Hematopoietic multipotent progenitor cell treated with erythropoietin and hydrocortisone succinate and interleukin-3 and kit ligand, for 15 days (in vitro differentiated cells): ENCODE data around the gene OTX1.
"Not testable (repeated sequence)": the region's sequence is repeated elsewhere in the genome, so short reads cannot be mapped to it uniquely, and the experiment has no call there.

Experiments used
- DNase-seq: peaks from one replicate; pipeline ENCODE4 v3.0.0-alpha.2; 2015; ENCODE audit warnings: low spot score

The OTX1 gene

DNA sequence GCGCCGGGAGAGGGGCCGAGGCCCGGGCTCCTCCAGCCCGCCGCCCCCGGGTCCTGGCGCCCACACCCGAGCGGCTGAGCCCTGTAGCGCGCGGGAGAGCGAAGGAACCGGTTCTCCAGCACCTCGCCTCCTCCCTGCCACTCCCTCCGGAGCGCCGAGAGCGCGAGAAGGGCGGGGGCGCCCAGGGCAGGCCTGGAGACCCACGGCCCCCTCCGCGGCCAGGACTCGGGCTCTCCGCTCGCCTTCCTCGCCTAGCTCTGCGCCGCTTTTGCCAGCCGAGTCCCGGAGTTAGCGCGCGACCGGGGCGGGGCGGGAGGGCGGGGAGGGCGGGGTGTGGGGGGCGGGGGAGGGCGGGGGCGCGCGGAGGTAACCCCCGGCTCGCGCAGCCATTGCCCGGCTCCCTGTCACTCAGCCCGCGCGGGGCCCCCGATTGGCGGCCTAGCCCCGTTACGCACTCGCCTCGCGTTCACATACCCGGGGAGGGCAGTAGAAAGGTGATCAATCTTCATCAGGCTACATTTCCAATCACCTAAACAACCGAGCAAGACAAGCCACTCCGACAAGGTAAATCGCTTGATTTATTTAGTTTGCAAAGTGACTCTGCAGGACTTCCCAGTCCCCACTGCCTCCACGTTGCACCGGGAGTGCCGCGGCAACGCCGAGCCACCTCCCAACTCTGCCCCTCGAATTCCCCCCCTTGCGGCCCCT is at the start of gene OTX1:
TSS of gene OTX1 (plus strand) at position 497 of the 708 bp plus-strand sequence. CDS start 2,161 bp downstream, outside the sequence.
- DNase-seq: no peak

DNA sequence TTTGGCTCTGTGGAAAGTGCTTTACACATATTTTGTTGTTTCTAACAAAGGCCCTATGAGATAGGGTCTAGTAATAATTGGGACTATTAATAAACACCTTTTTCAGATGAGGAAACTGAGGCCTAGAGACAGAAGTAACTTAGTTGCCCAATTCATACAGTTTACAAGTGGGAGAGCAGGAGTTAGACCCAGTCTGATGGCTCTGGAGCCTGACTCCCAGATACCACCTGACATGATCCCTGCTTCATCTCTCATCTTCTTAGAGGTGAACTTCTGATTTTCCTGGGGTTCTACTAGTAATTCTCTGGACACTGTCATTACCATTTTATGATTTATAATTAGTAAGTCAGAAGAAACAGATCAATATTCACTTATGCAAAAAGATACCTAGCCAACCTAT is 49.1 kb upstream of the OTX1 start:
- no peak for DNase-seq

DNA sequence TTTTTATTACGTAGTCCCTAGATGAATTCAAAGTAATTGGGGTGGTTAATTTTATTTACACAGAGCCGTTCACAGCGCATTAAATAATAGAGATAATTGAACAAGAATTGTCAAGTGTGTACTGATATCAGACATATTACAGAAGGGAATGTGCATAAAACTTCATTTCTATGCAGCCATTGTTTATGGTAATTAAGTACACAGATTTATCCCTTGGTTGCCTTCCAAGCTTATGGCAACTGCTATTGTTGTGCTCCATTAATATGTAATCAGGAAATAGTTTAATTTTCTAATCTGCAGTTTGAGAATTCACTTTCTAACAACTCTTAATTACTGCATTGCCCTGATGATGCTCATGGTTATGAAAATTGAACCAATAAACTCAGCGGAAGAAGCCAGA is 47.3 kb upstream of the OTX1 start:
- DNase-seq: no peak

DNA sequence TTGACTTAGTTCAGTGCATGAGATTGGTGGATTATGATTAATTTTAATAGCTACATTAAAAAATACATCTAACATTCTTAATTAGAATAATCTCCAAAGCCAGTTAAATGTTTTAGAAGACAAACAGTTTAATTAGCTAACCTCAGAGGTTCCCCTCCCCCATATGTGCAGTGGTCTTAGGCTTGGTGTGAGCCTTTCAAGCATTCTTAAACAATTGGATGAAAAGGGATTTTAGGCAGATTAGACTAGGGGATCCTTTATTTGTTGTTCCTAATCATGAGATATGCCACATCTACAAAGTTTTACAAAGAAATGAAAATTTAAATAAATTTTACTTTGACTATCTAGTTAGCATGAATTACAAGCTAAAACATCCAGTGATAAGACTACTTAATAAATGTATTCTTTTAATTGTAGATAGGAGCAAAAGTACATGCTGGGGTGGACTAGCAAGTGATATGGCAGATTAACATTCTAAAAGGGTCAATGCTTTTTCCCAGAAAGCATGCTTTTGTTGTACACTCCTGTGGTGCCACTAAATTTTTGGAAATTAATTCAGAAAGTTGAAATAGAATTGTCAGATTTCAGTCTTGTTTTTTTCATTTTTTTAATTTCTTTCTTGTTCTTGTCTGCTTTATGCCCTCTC is 42.7 kb upstream of the OTX1 start:
- no peak for DNase-seq

DNA sequence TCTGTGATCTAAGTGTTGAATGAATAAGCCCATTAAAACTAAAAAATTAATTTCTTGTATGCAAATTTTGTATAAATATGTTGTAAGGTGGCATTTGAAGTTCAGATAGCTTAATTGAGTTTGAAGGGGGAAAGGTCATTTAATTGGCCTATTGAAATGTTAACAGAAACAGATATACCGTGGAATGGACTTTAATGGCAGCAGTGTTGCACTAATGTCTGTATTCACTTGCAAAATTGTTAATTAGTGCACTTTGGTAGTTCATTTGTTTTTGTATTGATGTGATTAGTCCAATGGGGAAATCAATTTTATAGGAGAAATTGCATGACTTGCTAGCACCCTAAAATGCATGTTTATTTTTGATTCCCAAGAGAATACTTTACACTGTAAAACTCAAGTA is 41.8 kb upstream of the OTX1 start:
- no peak for DNase-seq

DNA sequence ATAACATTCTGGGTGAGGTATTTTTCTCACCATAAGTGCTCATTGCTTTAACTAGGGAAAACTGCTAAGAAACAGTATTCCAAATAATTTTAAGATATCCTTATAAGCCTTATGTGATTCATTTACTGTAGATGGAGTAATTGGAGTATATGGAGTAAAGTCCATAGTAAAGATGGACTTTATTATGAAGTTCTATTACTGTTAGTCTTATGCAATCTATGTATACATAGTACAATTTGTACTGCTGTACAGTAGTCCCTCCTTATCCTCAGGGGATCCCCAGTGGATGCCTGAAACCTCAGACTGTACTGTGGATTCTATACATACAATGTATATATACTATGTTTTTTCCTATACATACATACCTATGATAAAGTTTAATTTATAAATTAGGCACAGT is 41.1 kb upstream of the OTX1 start:
- no peak for DNase-seq

DNA sequence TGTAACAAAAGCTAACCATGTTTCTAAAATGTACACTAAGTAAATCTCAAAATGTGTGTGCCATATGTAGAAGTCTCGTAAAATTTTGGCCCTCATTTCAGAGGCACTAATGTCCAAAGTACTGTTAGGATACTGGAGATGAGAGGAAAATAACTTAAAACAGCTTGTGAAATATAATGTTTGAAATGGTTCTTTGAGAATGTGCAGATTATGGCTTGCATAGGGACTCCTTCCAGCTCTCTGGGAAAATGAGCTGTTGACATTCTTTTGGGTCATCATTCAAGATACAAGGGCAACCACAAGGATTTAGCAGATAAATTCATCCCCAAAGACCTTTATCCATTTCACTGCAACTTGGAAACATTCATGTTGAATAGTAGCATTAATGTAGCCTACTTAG is 38.1 kb upstream of the OTX1 start:
- no peak for DNase-seq

DNA sequence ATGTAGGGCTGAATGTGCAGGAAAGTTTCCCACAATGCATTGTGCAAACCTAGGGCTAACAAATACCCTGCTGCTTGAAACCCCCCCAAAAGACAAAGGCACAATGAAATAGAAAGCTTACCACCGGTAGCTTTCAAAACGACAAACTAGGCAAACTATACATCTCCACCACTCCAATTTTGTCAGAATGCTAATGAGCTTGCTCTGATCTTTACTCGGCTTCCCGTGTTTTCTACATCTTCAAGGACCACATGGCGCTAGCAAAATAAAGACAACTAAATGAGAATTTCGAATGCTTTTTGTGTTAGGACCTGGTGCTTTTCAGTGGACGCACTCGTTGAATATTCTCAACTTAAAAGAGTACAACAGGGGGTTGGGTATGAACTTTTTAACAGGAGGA is 37.2 kb upstream of the OTX1 start:
- no peak for DNase-seq

DNA sequence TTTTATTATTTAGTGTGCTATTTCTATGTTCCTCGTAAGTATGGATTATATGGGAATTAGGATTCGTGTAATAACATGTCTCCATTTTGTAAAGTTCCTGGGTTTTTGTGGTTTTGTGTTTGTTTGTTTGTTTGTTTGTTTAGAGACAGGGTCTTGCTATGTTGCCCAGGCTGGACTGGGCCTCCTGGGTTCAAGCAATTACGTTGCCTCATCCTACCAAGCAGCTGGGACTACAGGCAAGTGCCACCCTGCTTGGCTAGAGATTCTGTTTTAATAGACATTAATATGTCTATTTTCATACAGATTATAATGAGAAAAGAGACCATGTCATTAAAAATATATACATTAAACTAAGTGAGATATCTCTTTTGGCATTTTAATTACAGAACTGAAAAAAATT is 35.2 kb upstream of the OTX1 start:
- no peak for DNase-seq

DNA sequence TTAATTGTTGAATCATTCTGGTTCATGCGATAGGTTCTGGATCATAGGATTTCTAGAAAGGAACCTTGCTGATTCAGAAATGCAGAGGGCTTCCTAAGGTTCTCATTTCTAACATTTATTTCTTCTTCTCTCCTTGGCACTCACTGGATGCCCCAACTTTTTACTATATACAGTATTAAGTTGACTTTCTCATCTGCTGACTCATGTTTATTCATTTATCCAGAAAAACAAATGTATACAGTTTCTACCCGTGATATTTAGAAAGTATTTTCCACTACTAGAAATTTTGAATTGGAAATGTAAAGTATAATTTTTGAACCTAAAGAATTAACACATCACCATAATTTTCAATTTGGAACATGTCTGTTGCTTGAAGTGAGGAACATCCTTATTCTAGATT is 32.2 kb upstream of the OTX1 start:
- no peak for DNase-seq

DNA sequence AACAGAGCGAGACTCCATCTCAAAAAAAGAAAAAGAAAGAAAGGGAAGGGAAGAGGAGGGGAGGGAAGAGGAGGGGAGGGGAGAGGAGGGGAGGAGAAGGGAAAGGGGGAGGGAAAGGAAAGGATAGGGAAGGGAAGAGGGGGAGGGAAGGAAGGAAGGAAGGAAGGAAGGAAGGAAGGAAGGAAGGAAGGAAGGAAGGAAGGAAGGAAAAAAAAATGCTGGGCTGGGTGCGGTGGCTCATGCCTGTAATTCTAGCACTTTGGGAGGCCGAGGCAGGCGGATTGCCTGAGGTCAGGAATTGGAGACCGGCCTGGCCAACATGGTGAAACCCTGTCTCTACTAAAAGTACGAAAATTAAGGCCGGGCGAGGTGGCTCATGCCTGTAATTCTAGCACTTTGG is 30.9 kb upstream of the OTX1 start:
- not testable (repeated sequence) for DNase-seq

DNA sequence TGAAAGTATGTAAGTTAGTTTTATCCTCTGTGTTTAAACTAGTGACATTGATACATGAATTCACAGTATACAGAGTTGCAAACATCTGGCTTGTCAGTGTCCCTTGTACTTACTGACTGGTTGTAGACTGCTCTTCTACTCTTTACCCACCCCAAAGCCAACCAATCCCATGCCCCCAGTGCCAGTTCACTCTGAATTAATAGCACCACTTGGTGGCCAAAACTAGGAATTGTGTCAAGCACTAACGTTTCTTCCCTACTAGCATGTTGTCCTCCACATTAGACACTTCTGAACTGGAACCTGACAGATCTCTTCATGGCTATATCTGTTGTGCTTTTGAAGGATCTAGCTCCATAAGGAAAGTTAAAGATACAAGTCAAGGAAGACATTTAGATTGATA is 27.2 kb upstream of the OTX1 start:
- no peak for DNase-seq

DNA sequence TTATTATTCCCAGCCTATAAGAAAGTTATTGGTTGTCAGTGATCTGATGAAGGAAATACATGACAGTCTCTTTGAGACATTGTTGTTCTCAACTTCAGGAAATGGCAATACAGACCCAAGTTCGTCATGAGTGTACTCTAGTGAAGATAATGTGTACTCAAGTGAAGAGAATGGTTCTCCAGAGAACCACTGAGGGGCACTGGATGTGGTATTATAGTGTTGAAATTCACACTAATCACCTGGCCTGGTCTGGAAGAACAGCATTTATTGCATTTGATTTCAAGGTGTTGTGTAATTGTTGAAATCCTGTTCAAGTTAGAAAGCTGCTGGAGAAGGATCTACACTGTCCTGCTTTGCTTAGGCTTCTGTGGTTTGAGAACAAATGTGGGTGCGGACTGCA is 23.4 kb upstream of the OTX1 start:
- DNase-seq: no peak

DNA sequence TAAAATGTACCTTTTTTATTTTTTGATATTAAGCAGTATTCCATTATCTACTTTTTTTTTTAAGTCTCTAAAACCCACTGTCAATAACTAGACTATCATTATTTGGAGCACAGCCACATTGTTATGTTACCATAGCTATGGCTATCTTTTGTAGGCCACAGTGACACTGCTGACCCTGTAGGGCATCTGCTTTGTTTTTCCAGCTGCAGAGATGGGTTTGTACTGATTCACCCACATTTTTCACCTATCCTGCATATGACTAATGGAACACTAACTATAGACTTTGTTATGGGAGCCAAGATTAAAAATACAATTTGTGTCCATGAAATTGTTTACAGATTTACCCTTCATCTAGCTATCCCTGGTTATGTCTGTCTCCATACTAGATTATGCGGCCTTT is 21.6 kb upstream of the OTX1 start:
- DNase-seq: no peak

DNA sequence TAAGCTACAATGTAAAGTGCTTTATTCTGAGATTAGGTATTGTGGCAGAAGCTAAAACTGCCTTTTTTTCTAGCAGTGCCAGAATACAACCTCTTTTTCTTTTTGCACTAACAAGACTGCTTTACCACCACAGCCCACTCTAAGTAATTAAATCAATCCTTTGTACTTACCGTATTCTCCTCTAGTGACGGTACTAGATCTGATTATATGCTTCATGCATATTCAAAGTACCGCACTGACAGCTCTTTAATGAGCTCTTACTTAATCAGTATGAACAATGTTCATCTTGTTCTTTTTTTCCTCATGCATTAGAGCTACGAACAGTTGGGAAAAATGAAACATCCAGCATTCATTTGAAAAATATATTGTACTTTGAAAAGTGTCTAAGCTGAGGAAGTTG is 16.1 kb upstream of the OTX1 start:
- DNase-seq: no peak

DNA sequence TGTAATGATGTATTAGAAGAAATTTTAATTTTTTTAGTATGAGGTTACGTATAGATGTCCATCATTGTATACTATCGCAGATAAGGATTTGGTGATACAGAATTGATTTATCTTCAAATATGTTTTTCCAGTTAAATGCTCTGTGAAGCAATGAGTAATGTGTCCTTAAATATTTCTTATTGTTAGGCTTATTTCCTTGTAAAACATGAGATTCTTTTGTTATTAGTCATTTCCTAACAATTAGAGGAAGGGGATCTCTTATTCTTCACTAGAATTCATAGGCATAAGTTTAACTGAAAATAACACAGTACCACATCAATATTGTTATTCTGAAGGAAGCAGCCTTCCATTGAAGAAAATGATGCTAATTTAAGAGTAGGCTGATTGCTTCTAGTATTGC is 15.5 kb upstream of the OTX1 start:
- no peak for DNase-seq

DNA sequence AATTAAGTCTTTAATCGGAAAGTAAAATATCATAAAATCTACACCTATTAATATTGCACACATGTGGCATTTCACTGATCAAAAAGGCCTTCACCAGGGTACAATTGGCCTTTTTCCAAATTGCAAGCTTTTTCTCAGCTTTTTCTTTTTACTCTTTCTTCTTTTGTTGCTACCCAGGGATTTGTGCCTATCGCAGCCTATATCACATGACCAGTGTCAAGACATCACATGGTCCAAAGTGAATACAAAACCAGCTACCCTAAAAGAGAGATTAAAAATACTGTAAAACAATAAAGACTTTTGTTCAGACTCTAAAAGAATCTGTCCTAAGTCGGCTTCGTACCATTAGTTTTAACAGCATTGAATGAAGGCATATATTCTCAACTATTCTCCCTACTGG is 15.0 kb upstream of the OTX1 start:
- no peak for DNase-seq

DNA sequence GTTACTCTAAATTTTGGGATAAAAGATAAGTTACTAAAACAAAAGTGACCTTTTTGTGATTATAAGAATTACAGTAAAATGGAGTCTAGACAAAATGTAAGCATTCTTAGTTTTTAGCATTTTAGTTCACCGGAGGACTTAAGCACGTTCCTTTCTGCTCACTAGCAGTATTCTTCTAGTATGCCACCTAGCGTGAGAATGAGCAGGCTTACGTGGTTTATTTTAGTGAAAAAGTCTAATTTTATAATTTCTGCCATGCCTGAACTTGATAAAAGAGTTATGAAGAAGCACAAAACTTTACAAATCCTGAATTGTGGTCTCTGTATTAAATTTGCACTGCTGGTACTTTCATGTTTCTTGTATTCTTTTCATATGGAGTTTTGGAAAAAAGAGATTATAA is 12.6 kb upstream of the OTX1 start:
- no peak for DNase-seq

DNA sequence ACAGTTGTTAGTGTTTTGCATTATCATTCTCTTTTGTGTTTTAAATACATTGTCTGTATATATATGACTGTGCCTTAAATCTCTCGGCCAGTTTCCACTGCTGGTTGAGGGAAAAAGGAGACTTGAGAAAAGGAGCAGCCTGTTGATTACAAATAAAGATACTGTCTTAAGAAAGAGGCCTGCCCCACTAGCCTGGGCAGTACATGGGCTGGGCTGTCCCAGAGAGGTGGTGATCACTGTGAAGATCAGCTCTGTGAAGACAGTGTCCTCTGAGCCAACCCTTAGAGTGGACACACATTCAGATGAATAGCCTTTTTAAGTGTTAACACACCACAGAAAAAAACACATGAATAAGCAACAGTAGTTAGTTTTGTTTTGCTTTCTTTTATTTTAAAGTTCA is 10.0 kb upstream of the OTX1 start:
- no peak for DNase-seq

DNA sequence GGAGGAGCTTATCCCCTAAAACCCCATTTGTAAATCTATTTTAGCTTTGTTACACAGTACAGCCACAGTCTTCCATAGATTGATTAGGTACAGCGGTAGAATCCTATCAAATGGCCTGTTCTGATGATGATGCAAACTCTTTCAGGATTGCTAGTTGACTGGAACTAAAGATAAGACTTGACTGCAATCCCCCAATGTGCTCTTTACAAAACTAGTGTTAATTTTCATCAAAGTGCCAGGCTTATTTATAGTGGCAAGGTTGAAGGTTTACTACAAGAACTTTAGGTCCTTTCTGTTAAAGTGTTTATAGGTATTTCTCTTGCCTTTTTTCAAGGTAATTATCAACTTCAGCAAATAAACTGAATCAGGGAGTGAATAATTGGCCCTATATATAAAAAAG is 9.0 kb upstream of the OTX1 start:
- DNase-seq: no peak

DNA sequence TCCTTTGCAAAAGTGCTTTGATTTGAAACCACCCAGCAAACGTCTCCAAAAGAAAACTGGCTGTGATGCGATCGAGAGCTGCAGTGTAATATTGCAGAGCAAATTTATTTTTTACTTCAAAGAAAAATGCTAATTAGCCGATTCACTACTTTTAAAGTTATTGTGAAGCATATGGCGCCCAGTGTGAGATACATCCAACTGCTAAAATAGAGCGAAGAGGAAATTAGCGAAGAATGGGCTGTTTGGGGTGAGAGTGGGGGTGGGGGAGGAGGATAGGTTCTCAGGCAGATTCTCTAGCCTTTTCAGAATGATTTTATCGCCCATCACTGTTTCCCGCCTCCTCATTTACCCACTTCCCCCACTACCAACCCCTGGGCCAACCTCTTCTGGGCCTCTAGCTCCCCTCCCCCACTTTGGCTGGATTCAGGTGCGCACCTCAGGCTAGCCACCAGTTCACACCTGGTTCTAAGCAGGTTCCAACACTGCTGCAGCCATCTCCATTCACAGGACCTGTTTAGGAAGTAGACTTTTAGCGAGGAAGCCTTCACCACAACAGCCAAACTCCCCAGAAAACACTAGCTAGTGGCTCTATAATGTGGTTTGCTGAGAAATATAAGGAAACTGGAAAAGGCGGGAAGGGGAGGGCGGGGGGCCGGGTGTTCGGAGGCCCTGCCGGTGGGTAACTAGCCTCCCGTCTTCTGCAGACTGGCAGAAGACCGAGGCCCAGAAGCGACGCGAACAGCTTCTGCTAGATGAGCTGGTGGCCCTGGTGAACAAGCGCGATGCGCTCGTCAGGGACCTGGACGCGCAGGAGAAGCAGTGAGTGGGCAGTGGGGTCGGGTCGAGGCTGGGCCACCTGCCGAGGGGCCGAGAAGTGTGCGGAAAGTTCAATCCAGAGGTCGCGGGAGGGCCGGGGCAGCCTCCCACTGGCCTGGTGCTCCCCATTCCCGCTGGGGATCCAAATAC is 6.0 kb upstream of the OTX1 start:
- DNase-seq: no peak

DNA sequence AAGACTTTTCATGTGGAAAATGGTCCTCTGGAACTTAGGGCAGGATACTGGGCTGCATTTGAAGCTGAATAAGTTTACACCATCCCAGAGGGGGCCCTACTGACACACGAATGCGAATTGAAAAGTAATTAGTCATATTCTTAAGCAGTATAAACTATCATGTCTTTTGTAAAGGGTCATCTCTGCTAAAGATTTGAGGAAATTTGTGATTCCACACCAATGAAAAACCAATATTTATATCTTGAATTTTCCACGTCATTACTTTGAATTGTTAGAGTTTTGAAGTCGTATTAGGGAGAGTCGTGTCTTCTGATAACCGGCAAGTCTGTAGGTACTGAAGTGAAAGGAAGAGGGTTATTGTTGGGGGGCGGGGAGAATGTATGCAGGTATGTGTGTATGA is 4.1 kb upstream of the OTX1 start:
- DNase-seq: no peak

DNA sequence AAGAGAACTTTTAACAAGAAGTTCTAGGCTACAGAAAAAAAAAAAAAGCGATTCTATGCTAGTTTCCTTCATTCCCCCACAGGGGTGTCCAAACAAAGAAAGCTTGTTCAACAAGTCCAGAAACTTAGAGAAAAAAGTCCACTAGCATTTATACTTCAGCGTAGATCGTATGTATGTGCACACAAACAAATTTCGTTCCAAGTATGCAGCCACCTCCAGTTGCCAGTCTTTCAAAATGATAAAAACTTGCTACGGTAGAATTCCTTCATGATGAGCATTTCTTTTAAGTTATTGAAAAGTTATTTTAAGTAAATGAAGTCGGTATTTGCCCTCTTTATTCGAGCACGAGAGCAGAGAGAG is 3.7 kb upstream of the OTX1 start:
- no peak for DNase-seq
